Adrenal gland (tissue), 5 donors: ENCODE data around the gene ORC2.

ENCODE experiments used
- CTCF ChIP-seq, 6 experiments: fragments of 450-650 bp in 4 of 6; fragments of 200-600 bp in 2 of 6; sonication (generic) in 1 of 6; IDR thresholded peaks; 1 replicate in 5 of 6; 2 replicates in 1 of 6; pipeline versions ENCODE4 v1.5.1 to v1.8.0; 2016 to 2021; ENCODE audit warnings: antibody characterized with exemption in 6 of 6, mild to moderate bottlenecking in 2 of 6, moderate library complexity in 1 of 6
- POLR2A ChIP-seq, 2 donors: fragments of 450-650 bp; IDR thresholded peaks; one replicate each; pipeline ENCODE4 v1.6.1; 2017; ENCODE audit warnings: antibody characterized with exemption in 2 of 2, mild to moderate bottlenecking in 2 of 2, moderate library complexity in 1 of 2
- donor health status: DM: no; HTN: no; CAD: no.

- TF ChIP-seq CTCF (IDR thresholded peaks at IDR 0.05): no peak
- TF ChIP-seq POLR2A (IDR thresholded peaks at IDR 0.05): no peak
Observed at GRCh38 chr2:201004370-201004769, 40.9 kb upstream of the ORC2 start.
